Right atrium auricular region (tissue), 2 donors: ENCODE data around the gene PLEKHG3. TPM values are rescaled to one million over a fixed set of nuclear protein-coding genes. Genes with fewer than 3 reads are reported as not detected.

Source experiments
- DNase-seq: peaks from one replicate; pipeline ENCODE4 v3.0.0-alpha.2; 2019; ENCODE audit warnings: low spot score
- H3K27ac ChIP-seq, 2 donors: fragments of 200-600 bp; sonication (generic); 1 replicate in 1 of 2; 2 replicates in 1 of 2; pipeline ENCODE4 v1.5.1; 2016 to 2019
- H3K27me3 ChIP-seq, 2 donors: fragments of 200-600 bp; sonication (generic); one replicate each; pipeline versions ENCODE4 v1.5.1 to v1.6.0; 2017 to 2019
- H3K36me3 ChIP-seq: fragments of 200-600 bp; sonication (generic); one replicate; pipeline ENCODE4 v1.5.1; 2016
- H3K4me1 ChIP-seq, 2 donors: fragments of 200-600 bp; sonication (generic); one replicate each; pipeline versions ENCODE4 v1.5.1 to v1.6.0; 2017 to 2019
- H3K4me3 ChIP-seq, 2 donors: fragments of 200-600 bp; sonication (generic); 1 replicate in 1 of 2; 2 replicates in 1 of 2; pipeline ENCODE4 v1.5.1; 2017 to 2019; ENCODE audit warnings: mild to moderate bottlenecking in 1 of 2, moderate library complexity in 1 of 2
- H3K9me3 ChIP-seq, 2 donors: fragments of 200-600 bp; sonication (generic); one replicate each; pipeline ENCODE4 v1.5.1; 2019
- CTCF ChIP-seq, 2 donors: fragments of 200-600 bp; sonication (generic); IDR thresholded peaks; one replicate each; pipeline ENCODE4 v1.5.1; 2019; ENCODE audit warnings: antibody characterized with exemption in 2 of 2
- total RNA-seq, 2 donors: library from RNA; depleted of rRNA; stranded (reverse); fragments of >200 nt; gene quantifications; one replicate each; pipeline ENCODE4 v1.1.0, GENCODE V29; 2016

The PLEKHG3 gene
- total RNA-seq, 2 donors from 2014 or later: 26.1 to 28.1 TPM

- H3K4me3 ChIP-seq: no peak overlapping the region
- no peak for TF ChIP-seq CTCF (IDR thresholded peaks at IDR 0.05)
- H3K4me1 ChIP-seq: peaks cover 0 to 30% of the 10 kb centered on the region in 2 donors
- H3K36me3 ChIP-seq: no peaks in the 10 kb centered on the region
- H3K27ac ChIP-seq: no peak overlapping the region
- H3K27me3 ChIP-seq: no peaks in the 10 kb centered on the region
- H3K9me3 ChIP-seq: no peaks in the 10 kb centered on the region
- DNase-seq: no peak
Measured at GRCh38 chr14:64701660-64702059, 2.6 kb upstream of the PLEKHG3 start.

GRCh38 chr14:64702493-64703394, 1.5 kb upstream of the PLEKHG3 start:
- H3K4me3 ChIP-seq: no peak overlapping the region
- H3K36me3 ChIP-seq: no peaks in the 10 kb centered on the region
- no peak overlapping the region for H3K27ac ChIP-seq
- no peaks in the 10 kb centered on the region for H3K27me3 ChIP-seq
- no peak for DNase-seq
- no peaks in the 10 kb centered on the region for H3K9me3 ChIP-seq
- peaks cover 0 to 40% of the 10 kb centered on the region in 2 donors for H3K4me1 ChIP-seq
- TF ChIP-seq CTCF (IDR thresholded peaks at IDR 0.05): no peak

GRCh38 chr14:64703395-64704142, 655 bp upstream of the PLEKHG3 start:
- no peaks in the 10 kb centered on the region for H3K27me3 ChIP-seq
- peaks cover 0 to 48% of the 10 kb centered on the region in 2 donors for H3K4me1 ChIP-seq
- TF ChIP-seq CTCF (IDR thresholded peaks at IDR 0.05): no peak
- H3K27ac ChIP-seq: peak overlapping the region; percentile 86 to 88
- peak overlapping the region; percentile 62 to 69 for H3K4me3 ChIP-seq
- H3K9me3 ChIP-seq: no peaks in the 10 kb centered on the region
- H3K36me3 ChIP-seq: no peaks in the 10 kb centered on the region
- no peak for DNase-seq

- Histone ChIP-seq H3K27me3 (no peaks in the 10 kb centered on the region), H3K4me1 (peaks cover 0 to 61% of the 10 kb centered on the region in 2 donors), H3K9me3 (no peaks in the 10 kb centered on the region), H3K27ac (peak overlapping the region; percentile 86 to 88), H3K4me3 (peak overlapping the region; percentile 62 to 69), H3K36me3 (no peaks in the 10 kb centered on the region)
- TF ChIP-seq CTCF (IDR thresholded peaks at IDR 0.05): no peak
- no peak for DNase-seq
Measured at GRCh38 chr14:64704743-64705380, 638 bp downstream of the PLEKHG3 start.

GRCh38 chr14:64705381-64706118, 1.3 kb downstream of the PLEKHG3 start:
- no peaks in the 10 kb centered on the region for H3K27me3 ChIP-seq
- no peak for DNase-seq
- H3K36me3 ChIP-seq: no peaks in the 10 kb centered on the region
- peaks cover 0 to 68% of the 10 kb centered on the region in 2 donors for H3K4me1 ChIP-seq
- no peak for TF ChIP-seq CTCF (IDR thresholded peaks at IDR 0.05)
- H3K27ac ChIP-seq: peak overlapping the region; percentile 86 to 88
- no peaks in the 10 kb centered on the region for H3K9me3 ChIP-seq
- peak overlapping the region; percentile 62 to 69 for H3K4me3 ChIP-seq
